ENCODE data around the gene FOSL2. TPM values are rescaled to one million over a fixed set of nuclear protein-coding genes. Genes with fewer than 3 reads are reported as not detected.

FOSL2 gene
- total RNA-seq, 1 experiment from 2014 or later = 12.2 TPM

GRCh38 chr2:28435814-28436351, 43.2 kb downstream of the FOSL2 start:
- intact Hi-C loops (cut with micrococcal nuclease; ENCODE audit: unreplicated experiment) = no loop called here
- Histone ChIP-seq H3K36me3 (ENCODE audit: insufficient read depth, low read length, poor library complexity, severe bottlenecking) (no peaks in the 10 kb centered on the region), H3K4me1 (ENCODE audit: insufficient read depth, low read length, poor library complexity, severe bottlenecking) (no peaks in the 10 kb centered on the region), H3K9me3 (ENCODE audit: low read depth, low read length, poor library complexity, severe bottlenecking) (no peaks in the 10 kb centered on the region), H3K27ac (ENCODE audit: low read depth, low read length, poor library complexity, severe bottlenecking) (no peak overlapping the region), H3K4me3 (ENCODE audit: low read depth, low read length, poor library complexity, severe bottlenecking) (no peak overlapping the region), H3K27me3 (replicated peaks; ENCODE audit: insufficient read depth, low read depth, low read length, poor library complexity) (no peaks in the 10 kb centered on the region)
- ChIA-PET CTCF (no interaction called here), POLR2A (ENCODE audit: low non-redundant PET) (interaction anchor here (0.5 kb wide), 1 partner anchor 728 kb away, joined by 3 read pairs; no protein-coding TSS in a partner anchor)
- BruUV-seq (replicated peaks) = no TSS peak
- no peak for DNase-seq (ENCODE audit: low spot score)
- no peak for TF ChIP-seq EZH2 (IDR thresholded peaks at IDR 0.05; ENCODE audit: borderline replicate concordance, low read depth, low read length, poor library complexity, severe bottlenecking)
- TF ChIP-seq, protein P1, sequence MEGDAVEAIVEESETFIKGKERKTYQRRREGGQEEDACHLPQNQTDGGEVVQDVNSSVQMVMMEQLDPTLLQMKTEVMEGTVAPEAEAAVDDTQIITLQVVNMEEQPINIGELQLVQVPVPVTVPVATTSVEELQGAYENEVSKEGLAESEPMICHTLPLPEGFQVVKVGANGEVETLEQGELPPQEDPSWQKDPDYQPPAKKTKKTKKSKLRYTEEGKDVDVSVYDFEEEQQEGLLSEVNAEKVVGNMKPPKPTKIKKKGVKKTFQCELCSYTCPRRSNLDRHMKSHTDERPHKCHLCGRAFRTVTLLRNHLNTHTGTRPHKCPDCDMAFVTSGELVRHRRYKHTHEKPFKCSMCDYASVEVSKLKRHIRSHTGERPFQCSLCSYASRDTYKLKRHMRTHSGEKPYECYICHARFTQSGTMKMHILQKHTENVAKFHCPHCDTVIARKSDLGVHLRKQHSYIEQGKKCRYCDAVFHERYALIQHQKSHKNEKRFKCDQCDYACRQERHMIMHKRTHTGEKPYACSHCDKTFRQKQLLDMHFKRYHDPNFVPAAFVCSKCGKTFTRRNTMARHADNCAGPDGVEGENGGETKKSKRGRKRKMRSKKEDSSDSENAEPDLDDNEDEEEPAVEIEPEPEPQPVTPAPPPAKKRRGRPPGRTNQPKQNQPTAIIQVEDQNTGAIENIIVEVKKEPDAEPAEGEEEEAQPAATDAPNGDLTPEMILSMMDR (conservative IDR thresholded peaks at IDR 0.05; ENCODE audit: low read depth, low read length) = no peak

- POLR2A ChIA-PET (ENCODE audit: low non-redundant PET) = no interaction called here
- H3K27ac ChIP-seq (ENCODE audit: low read depth, low read length, poor library complexity, severe bottlenecking) = no peak overlapping the region
- TF ChIP-seq EZH2 (IDR thresholded peaks at IDR 0.05; ENCODE audit: borderline replicate concordance, low read depth, low read length, poor library complexity, severe bottlenecking) = no peak
- TF ChIP-seq, protein P1 (conservative IDR thresholded peaks at IDR 0.05; ENCODE audit: low read depth, low read length) = no peak
- no peak for DNase-seq (ENCODE audit: low spot score)
- H3K36me3 ChIP-seq (ENCODE audit: insufficient read depth, low read length, poor library complexity, severe bottlenecking) = no peaks in the 10 kb centered on the region
- no TSS peak for BruUV-seq (replicated peaks)
- intact Hi-C loops (cut with micrococcal nuclease; ENCODE audit: unreplicated experiment) = no loop called here
- H3K9me3 ChIP-seq (ENCODE audit: low read depth, low read length, poor library complexity, severe bottlenecking) = no peaks in the 10 kb centered on the region
- H3K4me1 ChIP-seq (ENCODE audit: insufficient read depth, low read length, poor library complexity, severe bottlenecking) = no peaks in the 10 kb centered on the region
- no peaks in the 10 kb centered on the region for H3K27me3 ChIP-seq (replicated peaks; ENCODE audit: insufficient read depth, low read depth, low read length, poor library complexity)
- H3K4me3 ChIP-seq (ENCODE audit: low read depth, low read length, poor library complexity, severe bottlenecking) = no peak overlapping the region
- CTCF ChIA-PET = no interaction called here
Measured at GRCh38 chr2:28436525-28437051, 43.9 kb downstream of the FOSL2 start.

DNA sequence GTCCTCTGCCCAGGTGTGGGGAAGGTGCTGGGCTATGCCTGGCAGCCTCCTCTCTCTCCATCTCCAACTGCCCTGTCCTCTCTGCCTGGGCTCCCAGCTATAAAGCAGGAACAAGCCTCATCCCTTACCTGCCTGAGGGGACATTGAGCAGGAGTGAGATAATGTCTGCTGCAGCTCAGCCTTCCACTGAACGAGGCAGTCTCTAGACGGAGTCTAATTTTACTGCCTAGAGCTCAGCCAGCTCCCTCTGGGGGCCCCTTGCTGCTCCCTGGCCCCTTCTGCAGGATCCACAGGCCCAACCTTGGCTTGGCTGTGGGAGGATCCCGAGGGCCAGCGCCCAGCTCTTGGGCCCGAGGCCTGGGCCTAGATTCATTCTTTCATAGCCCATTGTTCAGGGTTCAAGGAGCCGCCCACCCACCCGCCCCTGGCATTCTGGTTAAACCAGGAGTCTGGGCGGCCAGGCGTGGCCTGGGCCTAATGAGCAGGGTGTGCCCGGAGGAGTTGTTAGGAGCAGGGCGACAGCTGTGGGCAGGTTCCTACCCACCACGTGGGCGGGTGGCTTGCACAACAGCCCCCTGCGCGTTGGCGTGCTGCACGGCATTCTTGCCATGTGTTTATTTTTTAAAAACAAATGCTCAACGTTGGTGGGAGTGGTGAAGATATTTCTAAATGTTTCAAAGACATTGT, 44.6 kb downstream of the FOSL2 start:
- DNase-seq (ENCODE audit: low spot score) = no peak
- TF ChIP-seq, protein P1 (conservative IDR thresholded peaks at IDR 0.05; ENCODE audit: low read depth, low read length) = no peak
- no peak for TF ChIP-seq EZH2 (IDR thresholded peaks at IDR 0.05; ENCODE audit: borderline replicate concordance, low read depth, low read length, poor library complexity, severe bottlenecking)
- Histone ChIP-seq H3K9me3 (ENCODE audit: low read depth, low read length, poor library complexity, severe bottlenecking) (no peaks in the 10 kb centered on the region), H3K4me3 (ENCODE audit: low read depth, low read length, poor library complexity, severe bottlenecking) (no peak overlapping the region), H3K27me3 (replicated peaks; ENCODE audit: insufficient read depth, low read depth, low read length, poor library complexity) (no peaks in the 10 kb centered on the region), H3K27ac (ENCODE audit: low read depth, low read length, poor library complexity, severe bottlenecking) (no peak overlapping the region), H3K4me1 (ENCODE audit: insufficient read depth, low read length, poor library complexity, severe bottlenecking) (no peaks in the 10 kb centered on the region), H3K36me3 (ENCODE audit: insufficient read depth, low read length, poor library complexity, severe bottlenecking) (no peaks in the 10 kb centered on the region)
- CTCF ChIA-PET = no interaction called here
- POLR2A ChIA-PET (ENCODE audit: low non-redundant PET) = no interaction called here
- intact Hi-C loops (cut with micrococcal nuclease; ENCODE audit: unreplicated experiment) = no loop called here
- no TSS peak for BruUV-seq (replicated peaks)

Measured in A673 (cell line).